ENCODE data around the gene NUDT22. TPM values are rescaled to one million over a fixed set of nuclear protein-coding genes. Genes with fewer than 3 reads are reported as not detected.

Gene NUDT22
- 73.3 and 75.9 TPM in 2 replicates for total RNA-seq (2014; rRNA removed; shearing (Covaris generic))

GRCh38 chr11:64225608-64226506 is at the start of gene NUDT22, which contains the start of gene TRPT1:
NUDT22 (plus strand) TSS chr11:64226274; CDS start chr11:64226653, 379 bp downstream.
TRPT1 (minus strand) TSS chr11:64226186; CDS start chr11:64225860, 326 bp downstream.
- peak; percentile 99 for DNase-seq
- H3K36me3 ChIP-seq (replicated peaks; ENCODE audit: control insufficient read depth, insufficient read depth, low read length): no peaks in the 10 kb centered on the region; the same call in none of the 2 replicates
- peak within 1 kb of the TSS; percentile 81 for H3K4me3 ChIP-seq (ENCODE audit: insufficient read depth, low read depth, low read length)
- no peaks in the 10 kb centered on the region for H3K27me3 ChIP-seq (ENCODE audit: control insufficient read depth, insufficient read depth, low read length)

DNA sequence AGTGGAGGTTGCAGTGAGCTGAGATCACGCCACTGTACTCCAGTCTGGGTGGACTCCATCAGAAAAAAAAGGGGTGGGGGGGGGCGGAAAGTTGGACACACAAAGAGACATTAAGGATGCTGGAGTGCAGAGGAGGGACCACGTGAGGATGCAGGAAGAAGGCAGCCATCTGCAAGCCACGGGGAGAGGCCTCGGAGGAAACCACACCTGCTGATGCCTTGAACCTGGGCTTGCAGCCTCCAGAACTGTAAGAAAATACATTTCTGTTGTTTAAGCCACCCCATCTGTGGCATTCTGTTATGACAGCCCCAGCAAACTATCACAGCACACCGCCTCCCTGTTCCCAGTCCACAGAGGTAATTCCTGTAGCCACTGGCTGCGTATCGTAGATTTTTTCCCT is 49.3 kb upstream of the NUDT22 start:
- H3K4me3 ChIP-seq (ENCODE audit: insufficient read depth, low read depth, low read length): no peak overlapping the region
- H3K36me3 ChIP-seq (replicated peaks; ENCODE audit: control insufficient read depth, insufficient read depth, low read length): 0 out of 2 replicates have a peak, but pooled peaks cover 2% of the 10 kb centered on the region
- no peaks in the 10 kb centered on the region for H3K27me3 ChIP-seq (ENCODE audit: control insufficient read depth, insufficient read depth, low read length)
- no peak for DNase-seq

DNA sequence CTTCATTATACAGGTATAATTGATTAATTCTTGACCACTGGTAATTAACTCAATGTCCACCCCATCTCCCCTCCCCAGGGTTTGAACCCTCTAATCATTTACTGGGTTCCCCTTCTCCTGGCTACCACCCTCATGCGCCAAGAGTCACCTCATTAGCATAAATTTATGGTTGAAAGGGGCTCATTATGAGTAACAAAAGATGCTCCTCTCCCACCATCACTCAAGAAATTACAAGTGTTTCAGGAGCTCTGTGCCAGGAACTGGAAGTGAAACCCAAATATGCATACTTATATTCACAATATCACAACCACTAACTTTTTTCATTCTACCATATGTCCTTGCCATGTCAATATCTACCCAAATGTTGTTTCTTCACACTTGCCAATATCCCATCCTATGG is 47.9 kb upstream of the NUDT22 start:
- DNase-seq: no peak
- no peaks in the 10 kb centered on the region for H3K27me3 ChIP-seq (ENCODE audit: control insufficient read depth, insufficient read depth, low read length)
- no peak overlapping the region for H3K4me3 ChIP-seq (ENCODE audit: insufficient read depth, low read depth, low read length)
- 0 out of 2 replicates have a peak, but pooled peaks cover 2% of the 10 kb centered on the region for H3K36me3 ChIP-seq (replicated peaks; ENCODE audit: control insufficient read depth, insufficient read depth, low read length)

DNA sequence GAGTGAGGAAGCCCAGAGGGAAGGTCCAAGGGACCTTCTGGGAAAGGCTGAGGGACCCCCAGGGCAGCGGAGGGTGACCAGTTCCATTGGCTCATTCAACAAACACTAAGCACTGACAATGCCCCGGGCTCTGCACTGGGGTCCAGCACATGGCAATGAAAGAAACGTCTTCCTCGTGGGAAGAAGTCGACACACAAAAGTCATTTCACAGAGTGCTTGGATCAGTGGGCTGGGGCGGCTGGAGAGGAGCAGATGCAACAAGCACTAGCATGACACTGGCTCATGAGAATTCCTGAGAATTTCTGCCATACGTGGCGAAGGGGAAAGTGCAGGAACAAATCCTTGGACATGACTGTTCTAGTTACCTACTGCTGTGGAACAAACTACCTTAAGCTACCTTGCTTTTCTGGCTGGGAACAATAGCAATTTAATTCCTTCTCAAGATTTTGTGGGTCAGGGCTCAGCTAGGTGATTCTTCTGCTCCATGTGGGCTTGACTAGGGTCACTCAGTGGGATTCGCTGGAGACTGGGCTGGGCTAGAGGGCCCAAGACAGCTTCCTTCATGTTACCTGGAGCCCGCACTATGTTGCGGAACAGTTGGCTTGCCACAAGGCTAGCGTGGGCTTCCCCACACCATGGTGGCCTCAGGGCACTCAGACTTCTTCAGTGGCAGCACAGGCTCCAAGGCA is 47.0 kb upstream of the NUDT22 start:
- Histone ChIP-seq H3K4me3 (ENCODE audit: insufficient read depth, low read depth, low read length) (no peak overlapping the region), H3K27me3 (ENCODE audit: control insufficient read depth, insufficient read depth, low read length) (no peaks in the 10 kb centered on the region), H3K36me3 (replicated peaks; ENCODE audit: control insufficient read depth, insufficient read depth, low read length) (0 out of 2 replicates have a peak, but pooled peaks cover 2% of the 10 kb centered on the region)
- DNase-seq: no peak

DNA sequence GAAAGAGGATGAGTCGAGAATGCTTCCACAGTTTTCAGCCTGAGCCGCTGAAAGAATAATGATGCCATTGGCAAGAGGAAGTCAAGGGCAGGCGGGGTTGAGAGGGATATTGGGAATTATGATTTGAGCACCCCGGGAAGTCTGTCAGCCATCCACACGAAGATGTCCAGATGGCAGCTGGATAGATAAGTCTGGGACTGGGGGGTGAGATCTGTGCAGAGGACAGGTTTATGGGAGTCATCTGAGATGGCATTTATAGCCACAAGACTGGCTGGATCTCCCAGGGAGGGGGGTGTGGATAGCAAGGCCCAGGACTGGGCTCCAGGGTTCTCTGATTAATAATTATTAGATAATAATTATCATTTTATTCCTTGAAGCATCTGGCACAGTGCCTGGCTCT is 45.2 kb upstream of the NUDT22 start:
- no peak for DNase-seq
- Histone ChIP-seq H3K4me3 (ENCODE audit: insufficient read depth, low read depth, low read length) (no peak overlapping the region), H3K27me3 (ENCODE audit: control insufficient read depth, insufficient read depth, low read length) (no peaks in the 10 kb centered on the region), H3K36me3 (replicated peaks; ENCODE audit: control insufficient read depth, insufficient read depth, low read length) (0 out of 2 replicates have a peak, but pooled peaks cover 2% of the 10 kb centered on the region)

DNA sequence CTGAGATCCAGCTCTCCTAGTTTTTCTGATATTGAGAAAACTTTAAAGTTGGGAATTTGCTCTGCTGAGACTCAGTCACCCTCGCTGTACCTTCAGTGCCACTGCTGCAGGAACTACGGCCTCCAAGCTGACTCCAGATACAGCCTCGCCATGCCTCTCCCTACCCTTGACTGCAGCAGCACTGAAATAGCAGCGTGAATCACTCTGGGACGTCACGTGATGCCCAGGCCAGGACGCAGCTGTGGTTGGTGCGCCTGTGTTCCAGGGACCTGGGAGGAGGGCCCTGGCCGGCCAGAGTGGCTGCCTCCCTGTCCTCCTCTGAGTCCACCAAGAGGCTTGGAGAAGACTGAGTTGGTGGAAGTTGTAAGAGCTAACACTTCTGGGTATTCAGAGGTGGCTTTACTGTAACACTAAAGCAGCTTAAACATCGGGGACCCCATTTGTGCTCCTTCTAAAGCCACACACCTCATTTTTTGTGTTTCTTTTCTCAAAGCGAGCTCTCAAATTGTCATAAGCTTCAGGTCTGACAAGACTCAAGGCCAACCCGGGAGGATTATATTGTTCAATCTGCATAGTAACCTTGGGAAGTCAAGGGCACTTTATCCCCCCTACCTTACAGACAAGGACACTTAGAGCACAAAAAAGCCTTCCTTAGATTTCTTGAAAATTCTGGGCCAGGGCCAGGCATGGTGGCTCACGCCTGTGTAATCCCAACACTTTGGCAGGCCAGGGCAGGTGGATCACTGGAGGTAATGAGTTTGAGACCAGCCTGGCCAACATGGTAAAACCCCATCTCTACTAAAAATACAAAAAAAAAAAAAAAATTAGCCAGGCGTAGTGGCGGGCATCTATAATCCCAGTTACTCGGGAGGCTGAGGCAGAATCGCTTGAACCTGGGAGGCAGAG is 44.3 kb upstream of the NUDT22 start:
- Histone ChIP-seq H3K4me3 (ENCODE audit: insufficient read depth, low read depth, low read length) (no peak overlapping the region), H3K27me3 (ENCODE audit: control insufficient read depth, insufficient read depth, low read length) (no peaks in the 10 kb centered on the region), H3K36me3 (replicated peaks; ENCODE audit: control insufficient read depth, insufficient read depth, low read length) (0 out of 2 replicates have a peak, but pooled peaks cover 2% of the 10 kb centered on the region)
- peak; percentile 85 for DNase-seq

DNA sequence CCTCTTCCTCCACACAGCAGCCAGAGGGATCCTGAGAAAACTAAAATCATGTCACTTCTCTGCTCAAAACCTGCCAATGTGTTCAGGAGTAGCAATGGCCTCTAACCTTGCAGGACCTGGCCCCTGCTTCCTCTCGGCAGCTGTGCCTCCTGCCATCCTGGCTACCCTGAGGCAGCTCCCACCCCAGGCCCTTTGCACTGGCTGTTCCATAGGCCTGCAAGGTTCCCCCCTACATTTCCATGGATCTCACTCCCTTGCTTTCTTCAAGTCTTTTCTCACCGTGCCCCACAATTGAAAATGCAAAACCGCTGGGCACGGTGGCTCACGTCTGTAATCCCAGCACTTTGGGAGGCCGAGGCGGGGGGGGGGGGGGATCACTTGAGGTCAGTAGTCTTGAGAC is 42.2 kb upstream of the NUDT22 start:
- Histone ChIP-seq H3K27me3 (ENCODE audit: control insufficient read depth, insufficient read depth, low read length) (no peaks in the 10 kb centered on the region), H3K4me3 (ENCODE audit: insufficient read depth, low read depth, low read length) (no peak overlapping the region), H3K36me3 (replicated peaks; ENCODE audit: control insufficient read depth, insufficient read depth, low read length) (peaks cover 4% of the 10 kb centered on the region)
- no peak for DNase-seq

DNA sequence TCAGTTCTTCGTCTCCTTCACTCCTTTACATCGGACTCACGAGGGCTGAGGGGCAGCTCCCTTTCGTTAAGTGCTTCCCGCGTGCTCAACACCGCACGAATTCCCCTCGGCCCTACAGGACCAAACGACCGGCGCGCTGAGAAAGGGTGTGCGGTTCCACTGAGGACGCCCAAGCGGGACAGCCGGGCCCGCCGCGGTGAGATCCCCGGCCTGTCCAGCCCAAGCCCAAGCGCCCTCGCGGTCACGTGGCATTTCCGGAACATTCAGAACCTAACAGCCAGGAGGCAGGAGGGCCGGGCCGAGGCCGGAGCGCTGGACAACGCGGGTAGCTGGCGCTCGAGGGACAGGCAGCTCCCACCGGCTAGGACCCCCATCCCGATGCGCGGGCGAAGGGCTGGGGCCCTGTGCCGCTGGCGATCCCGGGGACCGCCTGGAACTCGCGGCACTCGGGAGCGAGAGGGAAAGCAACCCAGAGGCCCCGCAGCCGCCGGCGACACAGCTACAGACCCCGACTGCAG is 40.8 kb upstream of the NUDT22 start:
- DNase-seq: no peak
- peaks cover 2% of the 10 kb centered on the region for H3K36me3 ChIP-seq (replicated peaks; ENCODE audit: control insufficient read depth, insufficient read depth, low read length)
- H3K4me3 ChIP-seq (ENCODE audit: insufficient read depth, low read depth, low read length): peak overlapping the region; percentile 82
- no peaks in the 10 kb centered on the region for H3K27me3 ChIP-seq (ENCODE audit: control insufficient read depth, insufficient read depth, low read length)

DNA sequence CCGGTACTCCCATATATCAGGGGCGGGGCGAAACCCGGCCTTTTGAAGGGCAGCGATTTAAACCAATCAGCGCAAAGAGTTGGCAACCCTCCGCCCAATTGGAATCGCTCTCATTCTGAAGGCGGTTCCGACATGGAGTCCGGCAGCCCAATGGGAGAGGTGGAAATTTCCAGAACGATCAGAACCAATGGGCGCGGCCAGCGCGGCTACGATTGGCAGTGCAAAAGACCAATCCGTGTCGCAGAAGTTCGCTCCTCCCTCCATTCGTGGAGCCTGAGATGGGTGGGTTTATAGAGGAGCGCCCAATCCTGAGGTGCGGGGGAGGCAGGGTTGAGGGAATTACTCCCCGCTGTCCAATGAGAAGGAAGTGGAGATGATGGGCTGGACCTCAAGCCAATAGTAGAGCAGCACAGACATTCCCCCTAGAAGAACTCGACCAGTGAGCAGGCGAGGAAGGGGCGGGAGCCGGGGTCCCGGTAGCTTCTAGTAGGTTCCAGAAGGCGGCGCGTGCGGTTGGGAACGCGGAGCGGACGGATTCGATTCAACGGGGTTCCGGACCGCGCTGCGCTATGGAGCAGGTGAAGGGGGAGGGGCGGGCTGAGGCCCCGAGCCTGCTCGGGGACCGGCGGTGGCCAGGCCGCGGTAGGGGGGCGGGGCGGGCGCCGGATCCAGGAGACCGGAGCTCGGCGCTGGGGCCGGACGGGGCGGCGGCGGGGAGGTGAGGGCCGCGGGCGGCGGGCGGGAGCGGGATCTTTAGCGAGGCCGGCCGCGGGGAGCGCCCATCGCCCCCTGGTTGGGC is 40.2 kb upstream of the NUDT22 start, which contains the start of gene STIP1:
Gene STIP1 (plus strand): TSS at position 479 of the 799 bp plus-strand sequence. CDS start 91 bp downstream, at position 570.
- Histone ChIP-seq H3K27me3 (ENCODE audit: control insufficient read depth, insufficient read depth, low read length) (no peaks in the 10 kb centered on the region), H3K36me3 (replicated peaks; ENCODE audit: control insufficient read depth, insufficient read depth, low read length) (peaks cover 2% of the 10 kb centered on the region), H3K4me3 (ENCODE audit: insufficient read depth, low read depth, low read length) (peak within 1 kb of the TSS; percentile 82)
- peak; percentile 100 for DNase-seq

- Histone ChIP-seq H3K36me3 (replicated peaks; ENCODE audit: control insufficient read depth, insufficient read depth, low read length) (peaks cover 2% of the 10 kb centered on the region), H3K4me3 (ENCODE audit: insufficient read depth, low read depth, low read length) (no peak overlapping the region), H3K27me3 (ENCODE audit: control insufficient read depth, insufficient read depth, low read length) (no peaks in the 10 kb centered on the region)
- DNase-seq: no peak
Observed at GRCh38 chr11:64186492-64187165, 39.4 kb upstream of the NUDT22 start.

DNA sequence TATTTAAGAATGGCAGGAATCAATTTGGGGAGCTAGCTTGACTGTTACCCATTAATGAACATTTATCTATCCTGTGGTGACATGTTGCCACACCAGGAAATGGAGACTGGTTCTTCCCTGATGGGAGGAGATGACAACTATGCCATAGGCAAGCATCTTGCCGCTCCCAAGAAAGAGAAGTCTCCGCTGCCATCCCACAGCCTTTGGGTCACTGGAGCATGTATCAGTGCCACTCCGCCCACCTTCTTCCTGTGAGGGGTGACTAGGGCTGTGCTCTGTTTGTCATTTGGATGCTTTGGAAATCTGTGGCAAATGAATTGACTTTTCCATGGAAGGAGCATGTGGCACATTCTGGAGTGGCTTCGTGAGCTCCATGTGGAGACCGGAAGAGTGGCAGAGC is 33.6 kb upstream of the NUDT22 start:
- no peaks in the 10 kb centered on the region for H3K27me3 ChIP-seq (ENCODE audit: control insufficient read depth, insufficient read depth, low read length)
- H3K36me3 ChIP-seq (replicated peaks; ENCODE audit: control insufficient read depth, insufficient read depth, low read length): peaks cover 45% of the 10 kb centered on the region
- DNase-seq: no peak
- no peak overlapping the region for H3K4me3 ChIP-seq (ENCODE audit: insufficient read depth, low read depth, low read length)

GRCh38 chr11:64196626-64197025 is 29.4 kb upstream of the NUDT22 start:
- no peak for DNase-seq
- Histone ChIP-seq H3K27me3 (ENCODE audit: control insufficient read depth, insufficient read depth, low read length) (no peaks in the 10 kb centered on the region), H3K36me3 (replicated peaks; ENCODE audit: control insufficient read depth, insufficient read depth, low read length) (peaks cover 65% of the 10 kb centered on the region), H3K4me3 (ENCODE audit: insufficient read depth, low read depth, low read length) (no peak overlapping the region)

GRCh38 chr11:64198511-64198910 is 27.6 kb upstream of the NUDT22 start:
- peaks cover 70% of the 10 kb centered on the region for H3K36me3 ChIP-seq (replicated peaks; ENCODE audit: control insufficient read depth, insufficient read depth, low read length)

More at GRCh38 chr11:64198511-64198910, 27.6 kb upstream of the NUDT22 start:
- Histone ChIP-seq H3K27me3 (ENCODE audit: control insufficient read depth, insufficient read depth, low read length) (no peaks in the 10 kb centered on the region), H3K4me3 (ENCODE audit: insufficient read depth, low read depth, low read length) (no peak overlapping the region)
- DNase-seq: no peak
